HEK293T (cell line): ENCODE measurements around the gene COX5B.

Source experiments
- FOXM1 ChIP-seq: fragments of 450-650 bp; IDR thresholded peaks from 2 replicates; pipeline ENCODE4 v1.6.1; 2017; ENCODE audit warnings: mild to moderate bottlenecking, borderline replicate concordance
- HDGF ChIP-seq: fragments of 450-650 bp; IDR thresholded peaks from 2 replicates; pipeline ENCODE4 v1.6.1; 2017; ENCODE audit warnings: antibody characterized with exemption, borderline replicate concordance
- SP1 ChIP-seq: fragments of 450-650 bp; IDR thresholded peaks from 2 replicates; pipeline ENCODE4 v1.6.1; 2017
- TARDBP ChIP-seq: fragments of 450-650 bp; IDR thresholded peaks from 2 replicates; pipeline ENCODE4 v1.6.1; 2016

DNA sequence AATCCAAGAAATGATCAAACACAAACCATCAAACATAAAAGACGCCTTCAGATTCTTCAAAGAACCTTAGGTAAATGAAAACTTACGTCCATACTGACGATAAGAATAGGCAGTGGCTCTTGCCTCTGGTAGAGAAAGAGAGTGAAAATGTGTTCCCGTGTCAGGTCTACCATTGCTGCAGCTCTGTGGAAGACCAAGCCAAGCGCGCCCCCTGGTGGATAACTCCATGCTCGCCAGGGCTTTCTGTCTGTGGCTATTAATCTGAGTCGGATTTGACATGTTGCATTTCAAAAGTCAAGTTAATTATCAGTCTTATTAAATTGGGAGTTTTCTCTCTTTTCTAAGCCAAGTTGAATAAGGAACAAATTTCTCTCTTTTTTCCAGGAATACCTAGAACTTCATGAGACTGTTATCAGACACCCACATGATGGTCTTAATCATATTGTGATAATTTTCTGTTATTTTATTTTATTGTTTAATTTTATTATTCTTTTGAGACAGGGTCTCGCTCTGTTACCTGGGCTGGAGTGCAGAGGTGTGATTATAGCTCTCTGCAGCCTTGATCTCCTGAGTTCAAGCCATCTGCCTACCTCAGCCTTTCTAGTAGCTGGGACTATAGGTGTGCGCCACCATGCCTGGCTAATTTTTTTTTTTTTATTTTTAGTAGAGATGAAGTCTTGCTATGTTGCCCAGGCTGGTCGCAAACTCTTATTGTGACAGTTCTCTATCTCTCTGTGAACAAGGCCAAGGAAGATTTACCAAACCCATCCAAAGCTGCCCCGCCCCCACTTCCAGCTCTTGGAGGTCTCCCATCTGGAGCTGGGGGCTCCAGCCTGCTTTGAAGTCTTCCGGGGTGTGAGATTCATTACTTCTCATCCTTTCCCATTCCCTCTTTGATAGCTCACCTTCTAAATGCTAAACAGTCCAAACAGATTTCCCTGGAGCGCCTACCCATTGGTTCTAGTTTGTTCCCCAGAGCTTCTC is 51.7 kb downstream of the COX5B start:
- TF ChIP-seq TARDBP, result no peak
- no peak for TF ChIP-seq FOXM1
- TF ChIP-seq SP1, result no peak
- no peak for TF ChIP-seq HDGF
